Fibroblast of upper back skin (primary cell): ENCODE measurements around the gene CDKN2AIP.

Experiments
- DNase-seq: peaks from one replicate; pipeline ENCODE4 v3.0.0-alpha.2; 2013

The CDKN2AIP gene, protein sequence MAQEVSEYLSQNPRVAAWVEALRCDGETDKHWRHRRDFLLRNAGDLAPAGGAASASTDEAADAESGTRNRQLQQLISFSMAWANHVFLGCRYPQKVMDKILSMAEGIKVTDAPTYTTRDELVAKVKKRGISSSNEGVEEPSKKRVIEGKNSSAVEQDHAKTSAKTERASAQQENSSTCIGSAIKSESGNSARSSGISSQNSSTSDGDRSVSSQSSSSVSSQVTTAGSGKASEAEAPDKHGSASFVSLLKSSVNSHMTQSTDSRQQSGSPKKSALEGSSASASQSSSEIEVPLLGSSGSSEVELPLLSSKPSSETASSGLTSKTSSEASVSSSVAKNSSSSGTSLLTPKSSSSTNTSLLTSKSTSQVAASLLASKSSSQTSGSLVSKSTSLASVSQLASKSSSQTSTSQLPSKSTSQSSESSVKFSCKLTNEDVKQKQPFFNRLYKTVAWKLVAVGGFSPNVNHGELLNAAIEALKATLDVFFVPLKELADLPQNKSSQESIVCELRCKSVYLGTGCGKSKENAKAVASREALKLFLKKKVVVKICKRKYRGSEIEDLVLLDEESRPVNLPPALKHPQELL

DNA sequence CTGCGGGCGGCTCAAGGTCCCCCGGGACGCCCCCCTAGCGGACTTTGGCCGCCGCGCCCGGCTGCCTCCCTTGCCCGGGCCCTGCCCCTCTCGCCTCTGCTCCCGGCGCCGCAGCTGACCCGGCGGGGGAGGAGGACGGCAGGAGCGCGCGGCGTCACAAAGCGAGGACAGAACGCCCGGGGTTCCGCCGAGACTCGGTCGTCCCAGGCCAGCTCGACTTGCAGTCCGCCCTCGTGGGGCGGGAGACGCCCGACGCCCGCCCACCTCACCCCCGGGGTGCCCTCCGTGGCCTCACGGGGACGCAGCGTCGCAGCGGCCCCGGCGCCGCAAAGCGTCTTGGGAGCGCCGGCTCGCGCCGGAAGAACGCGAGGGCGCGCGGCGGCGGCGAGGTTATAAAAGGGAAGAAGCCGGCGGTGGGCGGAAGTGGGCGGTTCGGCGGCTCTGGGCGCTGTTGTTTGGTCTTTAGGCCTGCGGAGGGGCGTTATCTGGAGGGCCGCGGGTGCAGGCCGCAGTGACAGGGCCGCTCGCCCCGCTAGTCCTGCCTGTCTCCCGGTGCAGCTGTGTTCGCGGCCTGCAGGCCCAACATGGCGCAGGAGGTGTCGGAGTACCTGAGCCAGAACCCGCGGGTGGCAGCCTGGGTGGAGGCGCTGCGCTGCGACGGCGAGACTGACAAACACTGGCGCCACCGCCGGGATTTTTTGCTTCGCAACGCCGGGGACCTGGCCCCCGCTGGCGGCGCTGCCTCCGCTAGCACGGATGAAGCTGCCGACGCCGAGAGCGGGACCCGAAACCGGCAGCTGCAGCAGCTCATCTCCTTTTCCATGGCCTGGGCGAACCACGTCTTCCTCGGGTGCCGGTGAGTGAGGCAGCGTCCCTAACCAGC is at the start of gene CDKN2AIP:
CDKN2AIP (plus strand) TSS at position 423 of the 883 bp plus-strand sequence; CDS start at position 585, 162 bp downstream.
- peak; percentile 93 for DNase-seq

DNA sequence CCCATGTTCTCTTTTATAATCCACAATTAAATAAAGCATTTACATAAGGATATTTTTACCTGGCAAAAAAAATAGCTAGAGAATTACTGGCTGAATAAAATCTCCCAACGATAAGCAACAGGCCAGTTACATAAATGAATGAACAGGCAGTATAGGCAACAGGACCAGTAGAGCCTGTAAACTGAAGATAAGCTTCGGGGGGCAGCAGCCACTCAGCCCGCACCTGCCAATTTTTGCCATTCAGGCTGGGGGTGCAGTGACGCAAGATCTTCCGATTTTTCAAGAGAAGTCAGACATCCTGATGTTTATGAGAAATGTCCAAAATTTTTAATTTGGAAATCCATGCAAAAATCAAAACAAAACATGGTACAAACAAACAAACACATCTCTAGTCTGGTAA is 49.0 kb upstream of the CDKN2AIP start:
- no peak for DNase-seq

DNA sequence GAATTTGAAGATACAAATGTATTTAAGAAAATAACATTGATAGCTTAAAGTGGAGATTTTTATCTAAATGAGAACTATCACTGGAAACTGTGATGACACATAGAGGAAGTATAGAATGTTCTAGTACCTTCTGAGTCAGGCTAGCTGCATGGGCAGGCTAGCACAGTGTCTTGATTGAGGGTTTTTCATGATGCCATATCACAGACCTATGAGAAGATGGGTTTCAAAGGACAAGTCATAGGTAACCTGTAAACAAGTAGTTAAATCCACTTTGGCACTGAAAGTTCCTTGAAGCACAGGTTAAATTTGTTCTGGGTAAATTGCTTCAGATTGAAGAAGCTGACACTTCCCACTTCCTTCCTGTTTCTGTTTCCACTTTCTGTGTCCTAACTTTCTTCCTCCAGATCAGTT is 48.2 kb upstream of the CDKN2AIP start:
- DNase-seq = no peak

DNA sequence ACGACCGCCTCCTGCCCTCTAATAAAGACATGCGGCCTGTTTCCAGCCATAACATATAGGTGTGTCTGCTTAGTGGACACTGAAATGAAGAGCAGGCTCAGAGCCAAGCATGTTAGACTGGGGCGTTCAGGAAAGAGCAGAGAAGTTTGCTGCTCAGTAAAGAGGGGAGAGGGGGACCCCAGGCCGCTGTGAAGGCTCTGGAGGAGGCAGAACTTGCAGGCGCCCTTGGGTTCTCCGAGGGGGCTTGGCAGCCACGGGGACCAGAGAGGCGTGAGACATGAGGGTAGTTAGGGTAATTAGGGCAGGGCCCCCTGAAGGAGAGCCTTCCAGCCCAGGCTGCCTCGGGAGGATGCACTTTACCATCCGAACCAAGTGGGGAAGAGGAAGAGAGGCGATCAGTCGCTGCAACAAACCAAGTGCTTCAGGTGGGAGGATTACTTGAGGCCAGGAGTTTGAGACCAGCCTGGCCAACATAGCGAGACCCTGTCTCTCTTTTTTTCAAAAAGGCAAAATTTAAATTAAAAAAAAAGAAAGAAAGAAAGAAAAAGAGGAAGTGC is 46.6 kb upstream of the CDKN2AIP start:
- no peak for DNase-seq

DNA sequence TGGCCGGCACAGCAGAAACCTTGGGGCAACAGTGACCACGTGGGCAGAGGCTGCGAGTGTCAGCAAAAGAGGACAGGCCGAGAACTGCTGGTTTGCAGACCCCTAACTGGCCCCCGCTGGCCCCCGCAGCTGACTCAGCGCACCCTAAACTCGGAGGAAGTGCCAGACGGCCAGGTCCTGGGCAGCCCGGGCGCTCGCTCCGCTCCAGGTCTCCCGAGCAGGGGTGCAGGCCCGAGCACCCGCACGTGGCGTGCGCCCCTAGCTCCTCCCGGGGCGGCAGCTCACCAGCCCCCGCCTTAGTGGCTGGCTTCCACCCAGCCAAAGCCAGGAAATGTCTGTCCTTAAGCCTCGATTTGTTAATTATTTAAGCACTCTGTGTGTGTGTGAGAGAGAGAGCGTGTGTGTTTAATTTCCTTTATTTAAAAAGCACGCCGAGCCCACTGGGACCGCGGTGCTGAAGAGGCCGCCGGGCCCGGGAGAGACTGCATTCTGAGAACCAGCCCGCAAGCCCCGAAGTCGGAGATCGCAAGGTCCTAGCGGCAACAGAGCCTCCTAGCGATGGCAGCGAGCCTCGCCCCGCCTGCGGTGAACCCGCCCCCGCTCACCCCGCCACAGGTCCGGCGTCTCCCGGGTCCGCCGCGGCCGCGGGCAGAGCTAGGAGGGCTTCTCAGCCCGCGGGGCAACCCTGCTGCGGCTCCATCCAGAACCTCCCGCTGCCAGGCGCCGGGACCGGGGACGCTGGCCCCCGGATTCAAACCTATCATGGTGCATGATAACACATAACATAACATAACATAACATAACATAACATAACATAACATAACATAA is 45.9 kb upstream of the CDKN2AIP start:
- peak; percentile 75 for DNase-seq

DNA sequence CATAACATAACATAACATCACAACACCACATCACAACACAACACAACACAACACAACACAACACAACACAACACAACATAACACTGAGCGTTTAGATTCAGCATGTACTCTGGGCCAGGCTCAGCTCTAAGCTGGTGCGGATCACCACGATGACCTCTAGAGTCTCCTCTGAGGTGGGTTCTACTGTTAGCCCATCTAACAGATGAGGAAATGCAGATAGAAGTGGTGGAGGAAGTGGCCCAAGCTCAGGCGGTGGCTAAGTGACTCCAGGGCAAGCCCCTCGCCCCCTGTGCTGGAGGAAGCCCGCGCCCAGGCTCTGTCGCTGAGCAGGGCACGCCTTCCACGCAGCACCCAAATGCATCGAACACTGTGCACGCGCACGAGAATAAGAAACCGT is 45.3 kb upstream of the CDKN2AIP start:
- no peak for DNase-seq

DNA sequence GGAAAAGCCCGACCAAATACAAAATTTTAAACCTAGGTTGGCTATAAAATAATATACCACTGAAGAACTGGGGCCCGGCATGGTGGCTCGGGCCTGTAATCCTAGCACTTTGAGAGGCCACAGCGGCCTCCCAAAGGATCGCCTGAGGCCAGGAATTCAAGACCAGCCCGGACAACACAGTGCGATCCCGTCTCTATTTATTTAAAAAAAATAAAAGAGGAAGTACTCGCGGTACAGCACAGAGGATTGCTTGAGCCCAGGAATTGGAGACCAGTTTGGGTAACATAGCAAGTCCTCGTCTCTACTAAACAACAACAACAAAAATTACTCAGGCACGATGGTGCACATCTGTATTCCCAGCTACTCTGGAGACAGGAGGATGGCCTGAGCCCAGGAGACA is 44.8 kb upstream of the CDKN2AIP start:
- DNase-seq = no peak

DNA sequence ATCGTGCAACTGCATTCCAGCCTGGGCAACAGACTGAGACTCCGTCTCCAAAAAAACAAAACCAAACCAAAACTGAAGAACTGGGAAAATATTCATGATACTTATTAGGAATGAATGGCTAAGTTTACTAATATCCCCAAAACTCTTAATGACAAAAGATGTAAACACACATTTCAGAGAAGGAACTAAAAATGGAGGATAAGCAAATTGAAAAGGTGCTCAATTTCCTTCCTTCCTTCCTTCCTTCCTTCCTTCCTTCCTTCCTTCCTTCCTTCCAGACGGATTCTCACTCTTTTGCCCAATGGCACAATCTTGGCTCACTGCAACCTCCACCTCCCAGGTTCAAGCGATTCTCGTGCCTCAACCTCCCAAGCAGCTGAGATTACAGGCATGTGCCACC is 44.4 kb upstream of the CDKN2AIP start:
- DNase-seq = no peak

DNA sequence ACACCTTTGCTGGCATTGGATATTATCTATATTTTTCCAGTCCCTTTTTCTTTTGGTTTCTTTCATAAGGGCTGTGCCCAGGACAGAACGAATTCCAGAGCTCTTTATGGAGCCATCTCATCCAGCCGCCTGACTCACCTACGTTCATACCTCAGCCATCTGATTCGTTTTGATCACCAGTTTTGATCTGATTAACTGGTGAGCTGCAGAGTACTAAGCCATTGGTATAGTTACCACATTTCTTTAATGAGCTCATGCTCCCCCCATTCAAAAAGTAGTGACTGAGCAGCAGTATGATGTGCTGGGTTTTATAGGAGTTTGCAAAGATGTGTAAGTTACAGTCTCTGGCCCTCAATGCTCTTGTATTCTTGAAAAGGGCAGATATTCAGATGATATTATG is 43.0 kb upstream of the CDKN2AIP start:
- DNase-seq = no peak

DNA sequence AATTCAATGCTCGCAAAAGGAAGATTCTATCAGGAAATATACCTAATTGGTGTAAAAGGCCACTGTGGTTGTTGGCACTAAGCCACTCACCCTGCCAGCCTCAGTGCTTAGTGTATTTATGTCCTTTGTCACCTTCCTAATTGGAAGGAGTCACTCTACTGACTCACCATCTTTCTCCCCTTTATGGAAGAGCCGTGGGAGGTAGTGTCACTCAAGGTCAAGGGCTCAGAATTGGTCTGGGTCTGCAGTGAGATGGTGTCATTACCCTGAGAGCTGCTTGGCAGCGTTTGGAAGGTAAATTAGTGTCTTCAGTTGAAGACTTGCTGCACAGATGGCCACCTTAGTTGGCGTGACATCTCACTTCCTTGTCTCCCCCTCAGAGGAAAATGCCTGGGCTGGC is 41.7 kb upstream of the CDKN2AIP start:
- no peak for DNase-seq

DNA sequence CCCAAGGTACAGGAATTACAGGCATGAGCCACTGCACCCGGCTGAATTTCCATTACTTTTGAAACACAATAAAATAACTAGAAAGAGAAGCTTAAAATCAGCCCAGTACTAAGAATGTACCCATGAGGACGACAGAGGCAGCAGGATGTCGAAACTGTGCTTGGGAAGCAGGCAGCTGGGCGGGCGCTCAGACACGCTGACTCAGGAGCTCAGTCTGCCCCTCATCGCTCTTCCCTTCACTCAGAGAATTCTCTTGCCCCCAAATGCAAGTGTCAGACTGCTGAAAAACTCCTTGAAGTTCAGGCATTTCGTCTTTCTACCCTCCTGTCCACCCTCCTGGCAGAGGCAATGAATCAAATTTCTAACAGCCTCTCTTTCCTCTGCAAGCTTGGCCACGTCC is 41.0 kb upstream of the CDKN2AIP start:
- no peak for DNase-seq

DNA sequence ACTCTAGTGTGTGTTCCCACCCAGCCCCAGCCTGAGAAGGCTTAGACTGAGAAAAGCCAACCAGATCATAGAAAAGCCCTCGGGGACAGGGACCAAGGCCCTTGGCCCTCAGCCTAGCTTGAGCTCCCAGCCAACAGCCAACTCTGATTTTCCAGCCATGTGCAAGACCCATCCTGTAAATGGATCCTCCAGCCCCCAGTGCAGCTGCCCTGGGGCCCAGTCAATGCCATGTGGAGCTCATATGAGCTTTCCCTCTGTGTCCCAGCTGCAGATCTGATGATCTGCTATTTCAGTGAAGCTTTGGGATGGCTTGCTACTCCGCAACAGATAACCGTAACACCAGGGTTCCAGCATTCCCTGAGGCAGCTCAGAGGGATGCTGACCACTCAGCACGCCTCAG is 40.5 kb upstream of the CDKN2AIP start:
- no peak for DNase-seq

DNA sequence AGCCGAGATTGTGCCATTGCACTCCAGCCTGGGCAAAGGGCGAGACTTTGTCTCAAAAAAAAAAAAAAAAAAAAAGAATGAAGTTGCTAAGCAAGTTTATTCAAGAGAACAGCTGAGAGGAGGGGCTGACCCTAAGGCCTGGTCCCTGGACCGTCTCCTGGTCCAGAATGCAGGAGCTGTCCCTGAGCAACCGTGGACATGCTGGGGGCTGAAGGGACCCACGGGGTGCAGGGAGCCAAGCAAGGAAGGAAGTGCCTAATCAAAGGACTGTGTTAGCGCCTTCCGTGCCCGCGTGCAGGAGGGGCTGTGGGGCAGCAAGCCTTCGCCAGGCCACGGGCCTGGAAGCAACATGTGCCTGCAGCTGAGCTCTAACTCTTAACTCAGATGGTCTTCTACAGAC is 39.1 kb upstream of the CDKN2AIP start:
- DNase-seq = no peak

DNA sequence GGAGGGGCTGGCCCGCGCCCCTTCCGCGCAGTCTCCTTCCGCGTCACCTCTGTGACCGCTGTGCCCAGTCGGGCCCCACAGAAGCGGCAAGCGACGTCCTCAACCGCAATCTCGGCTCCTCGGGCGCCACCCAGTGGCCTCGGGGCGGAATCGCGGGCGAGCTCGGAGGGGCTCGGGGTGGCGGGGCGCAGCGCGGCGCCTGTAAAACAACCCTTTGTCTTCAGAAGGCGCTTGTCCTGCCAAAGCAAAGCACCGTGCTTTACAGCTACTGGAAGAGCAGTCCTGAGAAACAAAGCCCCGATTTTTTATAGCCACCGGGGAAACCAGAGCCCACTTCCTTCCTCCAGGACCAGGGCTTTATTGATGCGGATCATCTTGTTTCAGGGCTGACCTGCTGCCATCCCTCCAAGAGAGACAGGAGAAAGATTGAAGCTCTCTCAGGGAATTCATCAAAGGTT is 37.3 kb upstream of the CDKN2AIP start:
- DNase-seq = peak; percentile 75

DNA sequence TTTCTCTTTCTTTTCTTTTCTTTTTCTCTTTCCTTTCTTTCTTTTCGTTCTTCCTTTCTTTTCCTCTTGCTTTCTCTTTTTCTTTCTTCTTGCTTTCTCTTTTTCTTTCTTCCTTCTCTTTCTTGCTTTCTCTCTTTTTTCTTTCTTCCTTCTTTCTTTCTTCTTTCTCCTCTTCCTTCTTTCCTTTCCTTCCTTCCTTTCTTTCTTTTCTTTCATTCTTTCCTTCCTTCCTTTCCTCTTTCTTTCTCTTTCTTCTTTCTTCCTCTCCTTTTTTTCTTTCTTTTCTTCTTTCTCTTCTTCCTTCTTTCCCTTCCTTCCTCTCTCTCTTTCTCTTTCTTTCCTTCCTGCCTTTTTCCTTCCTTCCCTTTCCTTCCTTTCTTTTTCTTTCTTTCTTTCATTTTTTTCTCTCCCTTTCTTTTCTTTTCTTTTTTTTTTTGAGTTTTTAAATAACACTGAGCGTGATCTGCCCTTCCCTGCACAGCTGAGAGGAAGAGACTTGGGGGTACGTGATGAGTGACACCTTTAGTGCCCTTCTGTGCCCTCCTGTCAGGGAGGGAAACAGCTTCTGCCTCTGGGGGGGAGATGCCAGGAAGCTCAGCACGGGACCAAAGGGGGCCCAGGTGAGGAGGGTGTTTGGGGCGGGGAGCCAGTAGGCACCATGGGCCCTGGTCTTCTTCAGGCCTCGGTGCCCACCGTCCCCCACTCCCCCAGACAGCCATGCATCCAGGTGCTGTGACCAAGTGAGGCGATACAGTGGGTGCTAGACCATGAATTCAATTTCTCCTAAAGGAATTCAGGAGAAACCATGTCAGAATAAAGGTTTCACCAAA is 36.6 kb upstream of the CDKN2AIP start:
- no peak for DNase-seq

DNA sequence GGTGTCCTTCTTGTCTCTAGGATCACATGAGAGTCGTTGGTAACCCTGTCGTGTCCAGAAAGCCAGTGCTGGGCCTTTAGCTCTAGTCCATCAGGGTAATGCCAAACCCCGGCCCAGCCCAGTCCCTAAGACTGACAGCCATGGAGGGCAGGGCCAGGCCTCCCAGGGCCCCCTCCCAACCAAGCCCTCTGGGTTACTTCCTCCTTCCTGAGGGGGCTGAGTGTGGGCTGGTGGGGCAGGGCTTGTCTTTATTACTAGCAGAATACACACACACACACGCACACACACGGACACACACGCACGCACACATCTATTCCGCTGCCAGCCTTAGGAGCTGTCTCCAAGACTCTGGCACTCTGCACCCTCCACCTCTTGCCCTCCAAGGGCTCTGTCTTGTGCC is 35.6 kb upstream of the CDKN2AIP start:
- DNase-seq = no peak

DNA sequence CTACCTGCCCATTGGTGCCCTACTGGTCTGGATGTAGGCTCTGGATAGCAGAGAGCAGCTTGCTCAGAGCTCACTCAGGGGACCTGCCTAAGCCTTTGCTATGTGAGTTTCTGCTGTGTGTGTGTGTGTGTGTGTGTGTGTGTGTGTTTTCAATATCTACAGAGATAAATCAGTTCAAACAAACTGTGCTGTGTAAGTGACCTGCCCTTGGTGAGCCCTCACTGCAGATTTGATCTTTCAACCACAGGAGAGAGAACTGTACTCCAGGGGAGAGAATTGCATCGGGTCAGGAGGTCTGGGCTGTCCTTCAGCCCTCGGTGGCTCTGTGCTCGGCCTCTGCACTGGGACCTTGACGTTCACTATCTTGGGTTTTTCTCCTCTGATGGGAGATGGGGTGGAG is 35.0 kb upstream of the CDKN2AIP start:
- DNase-seq = no peak

DNA sequence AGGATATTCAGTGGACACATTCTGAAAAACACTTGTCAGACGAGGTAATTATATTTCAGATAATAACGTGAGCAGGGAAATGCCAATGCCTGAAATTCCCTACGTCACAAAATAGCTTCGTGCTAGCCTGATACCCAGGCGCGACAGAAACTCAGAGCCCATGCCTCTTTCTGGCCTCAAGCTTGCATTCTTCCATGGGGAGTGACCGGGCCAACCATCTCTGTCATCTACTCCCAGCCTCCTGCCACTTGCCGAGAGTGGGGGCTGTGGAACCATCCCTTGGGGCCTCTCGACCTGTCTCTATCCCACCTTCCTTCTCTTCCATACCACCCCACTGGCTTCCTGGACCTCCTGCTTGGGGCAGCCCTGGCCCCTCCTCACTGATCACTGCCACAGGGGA is 34.5 kb upstream of the CDKN2AIP start:
- no peak for DNase-seq

DNA sequence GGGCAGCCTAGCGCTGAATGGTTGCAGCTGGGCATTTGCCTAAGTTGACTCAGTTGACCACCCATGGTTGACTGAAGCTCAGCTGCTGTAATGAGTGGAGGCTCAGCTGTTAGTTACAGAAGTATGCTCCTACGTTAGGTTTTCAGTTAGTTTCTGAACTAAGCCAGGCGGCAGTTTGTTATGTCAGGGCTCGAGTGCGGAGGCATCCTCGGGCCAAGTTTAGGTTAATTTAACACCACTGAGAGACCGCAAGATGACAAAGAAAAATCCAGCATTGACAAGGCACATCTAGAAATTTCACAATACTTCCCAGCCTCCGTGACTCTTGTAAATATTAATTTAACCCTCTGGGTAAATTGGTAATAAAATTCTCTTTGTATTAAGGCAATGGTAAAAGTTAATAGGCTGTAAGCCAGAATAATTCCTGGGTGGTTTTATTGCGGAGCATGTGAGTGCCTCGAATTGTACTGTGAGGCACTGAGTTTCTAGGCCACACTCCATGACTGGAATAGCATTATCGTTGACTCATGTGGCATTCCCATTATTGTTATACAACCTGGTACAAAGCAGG is 33.1 kb upstream of the CDKN2AIP start:
- DNase-seq = no peak

DNA sequence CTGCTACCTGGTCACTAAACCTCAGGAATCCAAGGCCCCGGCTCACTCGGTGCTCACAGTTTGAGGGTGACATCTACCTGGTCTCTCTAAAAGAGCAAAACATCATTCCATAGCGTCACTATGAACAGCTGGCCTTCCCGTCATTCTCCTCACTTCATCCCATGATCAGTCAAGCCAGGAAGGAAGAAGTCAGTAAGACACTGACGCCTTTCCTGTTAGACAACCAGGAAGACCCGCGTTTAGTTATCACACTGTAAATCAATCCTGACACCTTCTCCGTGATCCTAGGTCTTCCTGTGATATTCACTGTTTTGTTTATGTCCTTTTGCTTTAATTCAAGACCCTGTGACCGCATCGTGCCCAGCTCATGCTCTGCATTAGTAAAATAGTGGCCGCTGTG is 31.6 kb upstream of the CDKN2AIP start:
- DNase-seq = no peak
